Parathyroid adenoma (tissue), 2 donors: ENCODE results near the gene HACL1.

Experiments used
- H2AFZ ChIP-seq: fragments of 300-600 bp; sonication (generic); one replicate; pipeline ENCODE4 v1.7.0; 2017; ENCODE audit warnings: antibody characterized with exemption, mild to moderate bottlenecking
- H3K27ac ChIP-seq: fragments of 300-600 bp; sonication (generic); one replicate; pipeline ENCODE4 v1.7.0; 2017
- H3K27me3 ChIP-seq: fragments of 300-600 bp; sonication (generic); one replicate; pipeline ENCODE4 v1.7.0; 2017; ENCODE audit warnings: low read length; ENCODE audit not compliant: control insufficient read depth, insufficient read depth
- H3K36me3 ChIP-seq: fragments of 300-600 bp; sonication (generic); one replicate; pipeline ENCODE4 v1.7.0; 2017; ENCODE audit warnings: low read length; ENCODE audit not compliant: control insufficient read depth, insufficient read depth
- H3K4me1 ChIP-seq: fragments of 300-600 bp; sonication (generic); one replicate; pipeline ENCODE4 v1.7.0; 2017; ENCODE audit warnings: control low read depth
- H3K4me2 ChIP-seq: fragments of 300-600 bp; sonication (generic); one replicate; pipeline ENCODE4 v1.7.0; 2017; ENCODE audit warnings: low read length
- H3K4me3 ChIP-seq: fragments of 300-600 bp; sonication (generic); one replicate; pipeline ENCODE4 v1.7.0; 2017; ENCODE audit warnings: low read depth, low read length
- H3K79me2 ChIP-seq: fragments of 300-600 bp; sonication (generic); one replicate; pipeline ENCODE4 v1.7.0; 2017; ENCODE audit warnings: control low read depth
- H3K9ac ChIP-seq: fragments of 300-600 bp; sonication (generic); one replicate; pipeline ENCODE4 v1.7.0; 2017; ENCODE audit warnings: mild to moderate bottlenecking
- H3K9me3 ChIP-seq: fragments of 300-600 bp; sonication (generic); one replicate; pipeline ENCODE4 v1.7.0; 2017; ENCODE audit warnings: low read length; ENCODE audit not compliant: control insufficient read depth
- TF ChIP-seq, protein P1 (sequence below): fragments of 300-600 bp; sonication (generic); IDR thresholded peaks from one replicate; pipeline ENCODE4 v1.7.0; 2017; ENCODE audit warnings: antibody characterized with exemption, mild to moderate bottlenecking
- donor health status: primary hyperparathyroidism.

Gene HACL1

DNA sequence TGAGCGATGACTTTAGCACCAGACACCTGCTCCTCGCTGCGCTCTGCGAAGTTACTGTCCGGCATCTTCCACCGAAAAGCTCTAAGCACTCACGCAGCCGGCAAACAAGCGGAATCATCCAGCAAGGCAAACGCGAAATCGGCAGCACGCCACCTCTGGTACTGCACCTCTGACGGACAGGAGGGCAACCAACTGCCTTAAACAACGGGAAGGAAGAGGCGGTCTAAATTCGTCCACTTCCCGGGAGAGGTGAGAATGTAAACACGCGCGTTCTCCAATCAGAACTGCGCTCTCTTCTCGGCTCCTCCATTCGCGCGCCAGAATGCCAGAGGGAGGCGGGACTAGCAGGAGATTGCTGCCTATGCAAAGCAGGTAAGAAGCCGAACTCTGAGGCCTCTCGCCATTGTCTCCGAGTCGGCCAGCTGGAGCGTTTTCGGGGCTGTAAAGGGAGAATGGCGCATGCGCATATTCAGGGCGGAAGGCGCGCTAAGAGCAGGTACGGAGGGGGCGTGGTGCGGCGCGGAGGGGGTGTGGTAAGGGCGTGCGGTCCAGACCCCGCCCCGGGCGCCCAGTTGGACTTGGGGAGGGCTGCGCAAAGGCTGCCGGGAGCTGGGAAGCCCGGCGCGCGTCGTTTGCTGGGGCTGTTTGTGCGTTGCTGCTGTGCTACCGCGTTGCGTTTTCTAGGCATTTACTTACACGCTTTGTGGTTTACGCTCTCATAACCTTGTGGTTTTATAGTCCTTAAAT is at the start of gene HACL1, which contains the start of gene BTD:
Gene HACL1 (minus strand): TSS at position 171 of the 747 bp plus-strand sequence. CDS start 106 bp downstream, at position 65.
Gene BTD (plus strand): TSS at position 347 of the 747 bp plus-strand sequence. CDS start 33,695 bp downstream, outside the sequence.
- no peaks in the 10 kb centered on the region for H3K36me3 ChIP-seq
- TF ChIP-seq, protein P1, sequence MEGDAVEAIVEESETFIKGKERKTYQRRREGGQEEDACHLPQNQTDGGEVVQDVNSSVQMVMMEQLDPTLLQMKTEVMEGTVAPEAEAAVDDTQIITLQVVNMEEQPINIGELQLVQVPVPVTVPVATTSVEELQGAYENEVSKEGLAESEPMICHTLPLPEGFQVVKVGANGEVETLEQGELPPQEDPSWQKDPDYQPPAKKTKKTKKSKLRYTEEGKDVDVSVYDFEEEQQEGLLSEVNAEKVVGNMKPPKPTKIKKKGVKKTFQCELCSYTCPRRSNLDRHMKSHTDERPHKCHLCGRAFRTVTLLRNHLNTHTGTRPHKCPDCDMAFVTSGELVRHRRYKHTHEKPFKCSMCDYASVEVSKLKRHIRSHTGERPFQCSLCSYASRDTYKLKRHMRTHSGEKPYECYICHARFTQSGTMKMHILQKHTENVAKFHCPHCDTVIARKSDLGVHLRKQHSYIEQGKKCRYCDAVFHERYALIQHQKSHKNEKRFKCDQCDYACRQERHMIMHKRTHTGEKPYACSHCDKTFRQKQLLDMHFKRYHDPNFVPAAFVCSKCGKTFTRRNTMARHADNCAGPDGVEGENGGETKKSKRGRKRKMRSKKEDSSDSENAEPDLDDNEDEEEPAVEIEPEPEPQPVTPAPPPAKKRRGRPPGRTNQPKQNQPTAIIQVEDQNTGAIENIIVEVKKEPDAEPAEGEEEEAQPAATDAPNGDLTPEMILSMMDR: peak; percentile 30
- peak within 1 kb of the TSS; percentile 87 for H3K4me3 ChIP-seq
- peak within 1 kb of the TSS; percentile 88 for H3K27ac ChIP-seq
- peaks cover 8% of the 10 kb centered on the region for H3K4me1 ChIP-seq
- H3K79me2 ChIP-seq: peaks cover 23% of the 10 kb centered on the region
- peak within 1 kb of the TSS; percentile 95 for H2AFZ ChIP-seq
- H3K27me3 ChIP-seq: no peaks in the 10 kb centered on the region
- H3K9me3 ChIP-seq: no peaks in the 10 kb centered on the region
- H3K4me2 ChIP-seq: peak within 1 kb of the TSS; percentile 82
- H3K9ac ChIP-seq: peak within 1 kb of the TSS; percentile 57

DNA sequence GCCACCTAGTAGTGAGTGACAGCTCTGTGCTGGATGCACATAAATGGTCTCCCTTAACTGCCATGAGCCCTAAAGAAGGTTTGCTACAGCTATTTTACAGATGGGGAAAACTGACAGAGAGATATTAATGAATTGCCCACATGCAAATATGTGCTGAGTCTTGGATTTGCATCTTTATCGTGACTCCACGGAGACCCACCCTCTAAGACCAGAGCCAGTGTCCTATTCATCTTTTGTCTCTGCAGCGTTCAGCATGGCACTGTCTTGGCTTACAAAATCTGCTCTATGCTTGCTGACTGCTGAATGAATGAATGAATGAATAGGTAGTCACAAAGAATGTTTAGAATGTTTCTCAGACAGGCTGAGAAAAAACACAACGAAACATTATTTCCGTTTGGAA is 48.5 kb upstream of the HACL1 start:
- no peaks in the 10 kb centered on the region for H3K9me3 ChIP-seq
- no peak overlapping the region for H3K4me2 ChIP-seq
- no peaks in the 10 kb centered on the region for H3K27me3 ChIP-seq
- no peak overlapping the region for H3K27ac ChIP-seq
- H3K36me3 ChIP-seq: no peaks in the 10 kb centered on the region
- TF ChIP-seq, protein P1: no peak
- no peaks in the 10 kb centered on the region for H3K79me2 ChIP-seq
- H2AFZ ChIP-seq: no peak overlapping the region
- H3K4me3 ChIP-seq: no peak overlapping the region
- no peaks in the 10 kb centered on the region for H3K4me1 ChIP-seq
- H3K9ac ChIP-seq: no peak overlapping the region

- no peak overlapping the region for H2AFZ ChIP-seq
- no peaks in the 10 kb centered on the region for H3K27me3 ChIP-seq
- no peaks in the 10 kb centered on the region for H3K79me2 ChIP-seq
- no peak overlapping the region for H3K4me3 ChIP-seq
- no peak overlapping the region for H3K4me2 ChIP-seq
- H3K4me1 ChIP-seq: no peaks in the 10 kb centered on the region
- no peak overlapping the region for H3K27ac ChIP-seq
- no peaks in the 10 kb centered on the region for H3K9me3 ChIP-seq
- H3K9ac ChIP-seq: no peak overlapping the region
- TF ChIP-seq, protein P1: no peak
- no peaks in the 10 kb centered on the region for H3K36me3 ChIP-seq
Observed at GRCh38 chr3:15649341-15649740, 48.0 kb upstream of the HACL1 start.

GRCh38 chr3:15647611-15648167 is 46.3 kb upstream of the HACL1 start:
- no peak overlapping the region for H3K4me2 ChIP-seq
- no peaks in the 10 kb centered on the region for H3K79me2 ChIP-seq
- no peak overlapping the region for H3K9ac ChIP-seq
- peak overlapping the region; percentile 41 for H3K27ac ChIP-seq
- no peaks in the 10 kb centered on the region for H3K9me3 ChIP-seq
- no peaks in the 10 kb centered on the region for H3K4me1 ChIP-seq
- no peaks in the 10 kb centered on the region for H3K27me3 ChIP-seq
- TF ChIP-seq, protein P1: no peak
- H3K4me3 ChIP-seq: no peak overlapping the region
- no peak overlapping the region for H2AFZ ChIP-seq
- no peaks in the 10 kb centered on the region for H3K36me3 ChIP-seq
